DOHH2 (cell line): ENCODE data around the gene DRAXIN.

ENCODE experiments used
- H3F3A ChIP-seq: fragments of 200-600 bp; sonication (generic), shearing (Covaris generic); 2 replicates; pipeline ENCODE4 v1.6.0; 2016; ENCODE audit warnings: antibody characterized with exemption, mild to moderate bottlenecking; ENCODE audit not compliant: control insufficient read depth, insufficient read depth
- H3K27ac ChIP-seq: fragments of 200-600 bp; sonication (generic); 2 replicates; pipeline ENCODE4 v1.5.1; 2014; ENCODE audit warnings: low read depth, mild to moderate bottlenecking, low read length, moderate library complexity
- H3K27me3 ChIP-seq: fragments of 200-600 bp; sonication (generic); 2 replicates; pipeline ENCODE4 v1.6.1; 2014; ENCODE audit warnings: mild to moderate bottlenecking, low read length, mixed read lengths; ENCODE audit not compliant: control insufficient read depth
- H3K36me3 ChIP-seq: fragments of 200-600 bp; sonication (generic); 2 replicates; pipeline ENCODE4 v1.6.1; 2014; ENCODE audit warnings: mild to moderate bottlenecking, low read length, moderate library complexity, mixed read lengths; ENCODE audit not compliant: control insufficient read depth
- H3K4me1 ChIP-seq: fragments of 200-600 bp; sonication (generic); 2 replicates; pipeline ENCODE4 v1.6.1; 2014; ENCODE audit warnings: mild to moderate bottlenecking, low read length, mixed read lengths; ENCODE audit not compliant: control insufficient read depth
- H3K4me2 ChIP-seq: fragments of 200-600 bp; sonication (generic); 2 replicates; pipeline ENCODE4 v1.6.0; 2014; ENCODE audit warnings: mild to moderate bottlenecking, low read length, moderate library complexity
- H3K4me3 ChIP-seq: fragments of 200-600 bp; sonication (generic); 2 replicates; pipeline ENCODE4 v1.5.1; 2014; ENCODE audit warnings: mild to moderate bottlenecking, low read length, mixed read lengths
- H3K79me2 ChIP-seq: fragments of 200-600 bp; sonication (generic); 2 replicates; pipeline ENCODE4 v1.6.1; 2014; ENCODE audit warnings: mild to moderate bottlenecking, low read length, mixed read lengths; ENCODE audit not compliant: control insufficient read depth
- H3K9me2 ChIP-seq: fragments of 200-600 bp; sonication (generic); replicated peaks from 2 replicates; pipeline ENCODE4 v1.6.1; 2014; ENCODE audit warnings: mild to moderate bottlenecking, low read length, mixed read lengths; ENCODE audit not compliant: control insufficient read depth
- H3K9me3 ChIP-seq: fragments of 200-600 bp; sonication (generic); 2 replicates; pipeline ENCODE4 v1.6.1; 2014; ENCODE audit warnings: antibody characterized with exemption, low read length, mixed read lengths; ENCODE audit not compliant: control insufficient read depth, insufficient read depth
- H4K20me1 ChIP-seq: fragments of 200-600 bp; sonication (generic); 2 replicates; pipeline ENCODE4 v1.6.0; 2014; ENCODE audit warnings: low read depth, mild to moderate bottlenecking, antibody characterized with exemption, low read length, moderate library complexity; ENCODE audit not compliant: control insufficient read depth, insufficient read depth
- CTCF ChIP-seq: fragments of 200-600 bp; sonication (generic); IDR thresholded peaks from one replicate; pipeline ENCODE4 v1.5.1; 2014; ENCODE audit warnings: antibody characterized with exemption, mild to moderate bottlenecking, low read depth, low read length; ENCODE audit not compliant: poor library complexity, severe bottlenecking
- EZH2phosphoT487 ChIP-seq: fragments of 200-600 bp; sonication (generic); IDR thresholded peaks from 2 replicates; pipeline ENCODE4 v1.6.1; 2017; ENCODE audit warnings: borderline replicate concordance, mild to moderate bottlenecking, antibody characterized with exemption, low read length, moderate library complexity, mixed read lengths

Gene DRAXIN

DNA sequence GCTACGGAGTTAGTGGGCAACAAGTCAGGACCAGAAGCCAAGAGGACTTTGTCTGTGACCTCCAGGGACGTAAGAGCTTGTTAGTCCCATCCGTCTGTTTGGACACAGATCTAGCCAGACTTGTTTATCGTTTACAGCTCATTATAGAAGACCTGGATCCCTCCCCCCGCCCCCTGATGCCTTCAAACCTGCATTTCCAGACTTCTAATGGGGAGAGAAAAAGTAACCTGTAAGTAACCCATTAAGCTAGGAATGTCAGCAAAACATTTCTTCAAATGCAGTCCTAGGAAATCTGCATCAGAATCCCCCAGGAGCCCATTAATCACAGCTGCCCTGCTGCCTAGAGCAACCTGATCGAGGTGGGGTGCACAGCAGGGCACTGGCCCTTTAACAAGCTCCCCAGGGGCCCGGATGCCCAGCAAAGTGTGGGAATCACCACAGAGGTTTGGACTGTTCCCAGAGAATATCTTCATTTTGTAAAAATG lies 9.2 kb upstream of the DRAXIN start:
- H3K4me2 ChIP-seq = peak overlapping the region; percentile 99
- H3K9me3 ChIP-seq = no peaks in the 10 kb centered on the region
- peaks cover 7% of the 10 kb centered on the region for H3K79me2 ChIP-seq
- peak overlapping the region; percentile 88 for H3K4me3 ChIP-seq
- H4K20me1 ChIP-seq = no peaks in the 10 kb centered on the region
- no peaks in the 10 kb centered on the region for H3K27me3 ChIP-seq
- peaks cover 35% of the 10 kb centered on the region for H3K4me1 ChIP-seq
- H3K9me2 ChIP-seq = no peaks in the 10 kb centered on the region
- no peak overlapping the region; the same call in 1 of the 2 replicates for H3K27ac ChIP-seq
- H3K36me3 ChIP-seq = peaks cover 3% of the 10 kb centered on the region; the same call in 1 of the 2 replicates
- H3F3A ChIP-seq = peaks cover 5% of the 10 kb centered on the region
- TF ChIP-seq CTCF = no peak
- TF ChIP-seq EZH2phosphoT487 = no peak

- Histone ChIP-seq H3K9me2 (no peaks in the 10 kb centered on the region), H3K27me3 (no peaks in the 10 kb centered on the region), H3K9me3 (no peaks in the 10 kb centered on the region), H3K36me3 (peaks cover 3% of the 10 kb centered on the region; the same call in 1 of the 2 replicates), H3K27ac (no peak overlapping the region), H3K79me2 (peaks cover 7% of the 10 kb centered on the region), H3K4me2 (0 out of 2 replicates have a peak overlapping the region, but pooled peaks have one; percentile 99), H4K20me1 (no peaks in the 10 kb centered on the region), H3K4me3 (no peak overlapping the region), H3F3A (peaks cover 5% of the 10 kb centered on the region), H3K4me1 (peaks cover 35% of the 10 kb centered on the region)
- no peak for TF ChIP-seq CTCF
- TF ChIP-seq EZH2phosphoT487 = no peak
These were observed 8.7 kb upstream of the DRAXIN start for GRCh38 chr1:11682799-11683198.

DNA sequence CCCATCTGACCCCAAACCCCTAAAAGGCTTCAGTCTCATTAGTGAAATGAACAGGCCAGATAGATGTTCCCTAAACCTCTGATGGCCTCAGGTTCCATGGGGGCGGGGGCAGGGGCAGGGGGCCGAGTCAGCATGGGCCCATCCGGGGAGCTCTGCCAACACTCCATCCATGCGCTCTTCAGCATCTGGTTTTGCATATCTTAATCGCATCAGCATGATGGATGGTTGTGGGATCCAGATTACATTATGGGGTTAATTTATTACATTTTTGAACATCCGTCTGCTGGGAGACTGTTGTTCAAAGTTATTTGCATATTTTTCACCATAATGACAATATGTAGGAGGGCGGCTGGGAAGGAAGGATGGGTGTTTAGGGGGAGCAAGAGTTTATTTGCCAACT lies 7.4 kb upstream of the DRAXIN start:
- Histone ChIP-seq H3K79me2 (peaks cover 7% of the 10 kb centered on the region), H3K9me2 (no peaks in the 10 kb centered on the region), H3K4me2 (peak overlapping the region; percentile 43), H3K27ac (no peak overlapping the region), H4K20me1 (no peaks in the 10 kb centered on the region), H3K4me1 (peaks cover 35% of the 10 kb centered on the region), H3F3A (peaks cover 5% of the 10 kb centered on the region), H3K4me3 (peak overlapping the region; percentile 13), H3K27me3 (peaks cover 5% of the 10 kb centered on the region; the same call in 1 of the 2 replicates), H3K9me3 (no peaks in the 10 kb centered on the region), H3K36me3 (no peaks in the 10 kb centered on the region)
- TF ChIP-seq CTCF (no peak), EZH2phosphoT487 (no peak)
